G401 (cell line): Measurements from ENCODE around the gene ARFIP1. TPM values are rescaled to one million over a fixed set of nuclear protein-coding genes. Genes with fewer than 3 reads are reported as not detected.

ENCODE experiments used
- DNase-seq: peaks from one replicate; pipeline ENCODE4 v3.0.0-alpha.2; 2015; ENCODE audit warnings: low spot score
- in situ Hi-C: cut with HindIII; loops from 2 replicates; pipeline ENCODE4 v1.10.0; 2016; ENCODE audit warnings: low sequenced_read_pairs, mixed read lengths
- total RNA-seq: library from RNA; depleted of rRNA; stranded (reverse); fragments of >200 nt; shearing (Covaris generic); gene quantifications from 2 replicates; pipeline ENCODE4 v1.2.3, GENCODE V29; 2014

Gene ARFIP1
- total RNA-seq, 1 experiment from 2014 or later = 45.0 TPM

DNA sequence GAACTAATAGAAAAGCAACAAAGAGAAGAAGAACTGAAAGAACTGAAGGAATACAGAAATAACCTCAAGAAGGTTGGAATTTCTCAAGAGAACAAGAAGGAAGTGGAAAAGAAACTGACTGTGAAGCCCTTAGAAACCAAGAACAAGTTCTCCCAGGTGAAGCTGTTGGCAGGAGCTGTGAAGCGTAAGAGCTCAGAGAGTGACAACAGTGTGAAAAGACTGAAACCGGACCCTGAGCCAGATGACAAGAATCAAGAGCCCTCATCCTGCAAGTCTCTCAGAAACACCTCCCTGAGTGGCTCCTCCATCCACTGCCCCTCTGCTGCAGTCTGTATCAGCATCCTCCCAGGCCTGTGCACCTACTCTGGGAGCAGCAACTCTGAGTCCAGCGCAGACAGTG, 148.0 kb downstream of the ARFIP1 start:
- in situ Hi-C loops = no loop called here

DNA sequence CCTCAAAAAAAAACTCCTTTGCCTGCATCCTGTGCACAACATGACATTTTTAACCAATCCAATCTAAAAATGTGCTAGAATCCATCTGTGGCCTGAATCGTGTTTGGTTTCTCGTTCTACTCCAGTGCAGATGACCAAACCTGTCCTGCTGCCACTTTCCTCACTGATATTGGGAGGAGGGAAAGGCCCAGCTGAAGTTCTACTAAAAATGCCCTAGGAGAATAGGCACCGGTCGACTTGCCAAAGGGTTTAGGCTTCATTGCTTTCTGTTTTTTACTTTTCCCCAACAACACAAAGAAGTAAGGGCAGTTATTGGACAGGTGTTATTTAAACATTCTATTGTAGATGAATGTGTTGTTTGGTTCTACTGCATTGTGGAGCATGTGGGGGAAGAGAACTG, 148.5 kb downstream of the ARFIP1 start:
- in situ Hi-C loops = no loop called here
- DNase-seq = no peak

More for the DNA sequence above, 148.0 kb downstream of the ARFIP1 start:
- no peak for DNase-seq

DNA sequence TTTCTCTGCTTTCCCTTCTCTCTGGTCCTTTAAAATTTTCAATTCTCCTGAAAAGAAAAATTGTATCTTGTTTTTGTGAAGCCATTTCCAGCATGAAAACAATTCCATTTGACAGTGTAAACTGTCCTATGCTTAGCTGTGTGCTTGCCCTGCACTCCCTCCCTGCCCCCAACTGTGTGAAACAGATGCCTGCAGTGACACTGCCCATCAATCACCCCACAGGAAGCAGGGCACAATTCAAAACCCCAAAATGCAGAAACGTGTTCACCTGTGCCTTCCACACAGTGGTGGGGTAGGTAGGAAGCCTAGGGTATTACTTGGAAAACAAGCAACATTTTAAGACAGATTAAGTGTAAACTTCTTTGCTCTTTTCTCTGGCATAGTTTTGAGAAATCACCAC, 150.1 kb downstream of the ARFIP1 start:
- DNase-seq = no peak
- in situ Hi-C loops = no loop called here

DNA sequence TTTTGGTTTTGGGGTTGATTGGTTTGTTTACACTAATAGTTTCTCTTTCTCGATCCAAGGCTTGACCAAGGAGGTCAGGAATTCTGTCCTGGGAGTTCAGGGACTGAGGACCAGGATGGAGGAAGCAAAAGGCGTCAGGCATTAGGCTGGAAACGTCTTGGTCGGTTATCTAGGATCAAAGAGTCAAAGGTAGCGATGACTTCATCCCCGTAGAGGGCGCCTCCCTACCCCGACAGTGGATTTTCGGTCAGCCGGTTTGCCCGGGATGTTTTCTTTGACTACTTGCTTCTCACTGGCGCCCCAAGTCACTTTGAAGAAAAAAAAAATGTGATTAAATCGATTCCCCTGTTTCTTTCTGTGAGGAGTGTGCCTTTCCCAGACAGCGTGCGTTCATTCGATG, 155.4 kb downstream of the ARFIP1 start:
- in situ Hi-C loops = no loop called here
- peak; percentile 17 for DNase-seq

DNA sequence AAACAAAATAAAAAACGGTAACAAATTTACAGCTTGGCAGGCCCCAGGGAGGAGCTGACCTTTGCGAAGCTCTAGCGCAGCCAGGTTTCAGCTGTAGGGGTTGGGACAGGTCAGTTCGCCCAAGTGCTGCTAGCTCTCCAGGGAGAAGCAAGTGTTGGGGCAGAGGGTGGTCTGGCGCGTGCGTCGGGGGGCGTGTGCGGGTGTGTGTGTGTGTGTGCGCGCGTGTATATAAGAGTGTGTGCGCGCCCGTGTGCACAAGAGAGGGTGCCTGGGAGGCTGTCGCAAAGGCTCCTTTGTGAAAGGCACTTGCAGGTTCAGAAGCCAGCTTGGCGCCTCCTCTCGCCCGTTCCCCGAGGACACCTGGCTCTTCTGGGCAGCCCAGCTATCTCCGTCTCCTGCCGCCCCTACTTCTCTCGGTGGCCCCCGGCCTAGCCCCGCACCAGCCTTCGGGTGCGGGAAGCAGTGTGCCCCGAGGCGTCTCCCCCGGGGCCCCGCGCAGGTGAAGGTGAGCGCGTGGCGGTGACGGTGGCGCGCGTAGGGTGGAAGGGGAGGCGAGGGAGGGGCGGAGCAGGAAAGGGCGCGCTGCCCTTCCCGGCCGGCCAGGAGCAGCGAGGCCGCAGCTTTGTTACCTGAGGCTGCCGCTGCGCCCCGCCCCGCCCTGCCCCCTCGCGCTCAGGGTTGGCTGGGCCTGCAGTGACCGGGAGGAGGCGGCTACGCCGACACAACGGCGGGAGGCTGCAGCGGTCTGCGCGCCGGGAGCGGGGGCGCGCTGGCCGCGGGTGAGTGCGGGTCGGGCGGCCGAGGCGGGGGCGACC, 156.1 kb downstream of the ARFIP1 start, which contains the start of gene FHDC1:
Gene FHDC1 (plus strand): TSS at position 693 of the 815 bp plus-strand sequence. CDS start 6,735 bp downstream, outside the sequence.
- in situ Hi-C loops = no loop called here
- peak; percentile 76 for DNase-seq

DNA sequence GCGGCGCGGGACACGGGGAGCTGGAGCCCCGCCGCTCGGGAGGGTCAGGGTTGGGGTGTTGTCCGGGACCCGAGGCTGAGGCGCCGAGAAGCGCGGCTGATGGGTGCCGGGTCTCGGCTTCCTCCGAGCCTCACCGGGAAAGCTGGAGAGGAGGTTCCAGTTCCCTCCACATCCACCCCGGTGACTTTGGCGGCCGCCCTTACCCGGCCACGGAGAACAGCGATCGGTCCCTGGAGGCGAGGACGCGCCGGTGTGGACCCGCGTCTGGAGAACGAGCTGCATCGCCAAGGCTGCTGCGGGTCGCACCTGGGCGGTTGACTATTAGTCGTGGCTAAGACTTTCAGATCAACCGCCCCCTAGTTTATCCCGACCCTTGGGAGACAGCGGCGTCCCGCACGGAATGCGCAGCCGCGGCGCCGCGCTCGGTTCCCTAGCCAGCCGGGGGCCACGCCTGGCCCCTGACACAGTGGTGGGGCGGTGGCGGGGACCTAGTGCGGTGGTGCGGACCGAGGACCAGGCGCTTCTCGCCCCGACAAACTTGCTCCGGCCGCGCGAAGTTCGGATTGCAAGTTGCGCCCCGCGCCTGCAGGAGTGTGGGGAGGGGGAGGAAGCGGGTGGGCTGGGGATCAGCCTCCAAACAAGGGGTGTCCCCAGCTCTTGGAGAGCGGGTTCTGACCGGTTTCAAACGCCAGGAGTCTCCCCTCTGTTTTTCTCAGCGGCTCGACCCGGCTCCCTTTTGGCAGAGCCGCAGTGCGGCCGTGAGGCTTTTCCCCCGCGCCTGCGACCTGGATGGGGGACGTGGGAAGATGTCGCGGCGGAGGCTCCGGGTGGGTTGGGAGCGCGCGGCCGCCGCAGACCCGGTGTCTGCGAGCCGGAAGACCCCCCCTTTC, 156.9 kb downstream of the ARFIP1 start:
- DNase-seq = peak; percentile 32
- in situ Hi-C loops = no loop called here

DNA sequence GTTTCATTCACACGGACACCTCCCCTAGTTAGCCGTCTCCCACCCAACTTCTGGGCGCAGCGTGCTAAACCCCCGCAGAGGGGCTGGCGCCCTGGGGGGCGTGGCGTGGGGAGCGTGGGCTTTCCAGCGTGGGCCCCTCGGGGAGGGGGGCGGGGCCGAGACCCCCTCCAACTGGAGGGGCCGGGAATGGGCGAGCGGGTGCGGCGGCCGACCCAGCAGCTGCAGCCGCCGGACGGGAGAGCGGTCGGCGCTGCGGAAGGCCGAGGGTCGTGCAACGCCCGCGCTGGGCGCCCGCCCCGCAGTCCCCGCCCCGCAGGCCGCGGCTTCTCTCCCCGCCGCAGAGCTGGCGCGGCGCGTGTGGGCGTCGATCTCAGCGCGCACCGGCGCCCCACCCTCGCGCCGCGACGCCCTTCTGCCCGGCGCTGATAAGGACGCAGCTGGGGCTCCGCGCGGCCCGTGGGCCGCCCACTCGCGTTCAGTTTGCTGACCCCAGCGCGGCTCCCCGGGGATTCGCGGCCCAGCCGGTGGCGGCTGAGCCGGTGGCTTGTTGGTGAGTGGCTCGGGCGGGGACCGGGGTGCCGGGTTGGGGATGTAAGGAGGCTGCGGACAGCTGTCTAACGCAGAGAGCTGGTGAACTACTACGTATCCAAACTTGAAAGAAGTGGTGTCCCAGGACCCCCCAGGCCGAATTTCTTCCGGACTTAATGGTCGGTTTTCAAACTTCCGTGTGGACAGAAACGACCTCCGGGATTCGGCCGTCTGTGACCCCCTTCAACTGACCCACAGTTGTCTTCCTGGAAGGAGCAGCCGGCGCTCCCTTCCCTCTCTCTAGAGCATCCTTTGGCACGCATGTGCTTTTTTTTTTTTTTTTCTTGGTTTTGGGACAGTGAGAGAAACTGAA, 157.8 kb downstream of the ARFIP1 start:
- peak; percentile 50 for DNase-seq
- in situ Hi-C loops = no loop called here

DNA sequence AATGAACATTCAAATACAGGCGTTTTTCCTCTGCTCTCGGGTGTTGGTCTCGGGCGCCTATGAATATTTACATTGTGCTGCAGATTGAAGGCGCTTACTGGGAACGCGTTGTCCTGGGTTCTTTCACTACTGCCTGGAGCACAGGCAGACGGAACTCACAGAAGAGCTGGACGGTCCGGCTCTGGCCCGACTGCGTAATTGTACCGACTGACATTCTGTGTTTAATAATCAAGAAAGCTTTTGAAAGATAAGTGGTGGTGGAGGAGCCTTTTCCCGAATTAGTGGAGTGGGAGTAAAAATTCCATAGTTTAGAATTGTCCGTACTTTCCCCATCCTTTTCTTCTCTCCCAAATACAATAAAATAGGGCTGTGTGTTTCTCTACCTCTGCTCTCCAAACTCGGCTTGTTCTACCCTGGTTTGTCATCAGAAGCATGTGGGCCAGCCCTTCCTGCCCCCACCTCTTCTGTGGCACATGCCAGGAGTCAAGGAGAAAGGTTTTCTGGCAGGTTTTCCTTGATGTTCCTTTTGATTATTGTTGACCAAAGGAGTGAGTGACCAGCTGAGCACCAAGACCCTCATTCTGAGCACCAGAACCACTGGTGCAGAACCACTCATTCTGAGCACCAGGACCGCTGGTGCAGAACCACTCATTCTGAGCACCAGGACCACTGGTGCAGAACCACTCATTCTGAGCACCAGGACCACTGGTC, 158.6 kb downstream of the ARFIP1 start:
- DNase-seq = no peak

DNA sequence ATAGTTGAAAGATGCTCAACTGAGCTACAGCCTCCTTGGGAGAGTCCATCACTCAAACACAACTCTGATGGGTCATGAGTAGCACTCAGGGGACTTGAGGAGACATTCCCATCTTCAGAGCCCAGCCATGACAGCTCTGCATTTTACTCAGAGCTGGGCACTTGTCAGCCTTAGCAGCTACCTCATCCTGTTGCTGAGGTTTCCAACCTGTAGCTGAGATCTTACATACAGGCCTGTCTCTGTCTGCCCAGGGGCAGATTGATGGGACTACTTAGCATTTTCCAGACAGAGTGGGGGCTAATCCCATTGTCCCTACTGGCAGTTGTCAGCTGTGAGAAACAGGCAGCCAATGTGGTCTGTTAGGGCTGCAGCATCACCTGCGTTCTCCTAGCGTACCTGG, 159.9 kb downstream of the ARFIP1 start:
- DNase-seq = no peak
- in situ Hi-C loops = no loop called here

More for the DNA sequence above, 158.6 kb downstream of the ARFIP1 start:
- in situ Hi-C loops = no loop called here

DNA sequence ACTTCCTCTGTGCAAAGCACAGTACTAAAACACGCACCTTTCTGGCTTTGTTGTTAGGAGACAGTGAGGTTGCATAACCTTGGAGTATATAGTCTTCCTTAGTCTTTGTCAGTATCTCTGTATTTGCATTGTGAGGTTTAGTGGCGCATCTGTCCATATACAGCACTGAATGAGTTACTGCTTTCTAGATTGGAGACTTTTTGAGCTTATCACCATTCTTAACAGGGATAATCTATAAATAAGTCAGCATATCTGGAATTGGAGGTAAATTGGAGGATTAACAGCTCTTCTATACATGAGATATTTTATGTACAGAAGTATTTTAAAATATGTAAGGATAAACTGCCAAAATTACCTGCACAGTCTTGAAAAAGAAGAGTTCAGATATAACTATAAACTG, 160.7 kb downstream of the ARFIP1 start:
- no peak for DNase-seq
- in situ Hi-C loops = no loop called here

DNA sequence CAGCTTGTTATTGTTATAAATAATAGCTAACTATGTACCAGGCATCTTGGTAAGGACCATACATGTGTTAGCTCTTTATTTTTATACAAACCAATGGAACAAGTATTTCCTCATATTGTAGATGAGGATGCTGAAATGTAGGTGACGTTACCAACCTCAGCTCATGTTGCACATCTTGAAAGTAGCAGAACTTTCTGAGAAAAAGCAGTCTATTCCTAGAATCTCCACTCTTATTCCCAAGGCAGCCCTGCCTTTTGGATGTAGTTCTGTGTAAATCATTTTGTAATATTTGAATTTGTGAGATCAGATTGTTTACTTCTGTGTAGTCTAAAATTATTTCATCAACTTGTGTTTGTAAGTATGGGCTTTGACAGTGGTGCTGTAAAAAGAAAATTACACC, 161.7 kb downstream of the ARFIP1 start:
- no peak for DNase-seq
- in situ Hi-C loops = no loop called here

DNA sequence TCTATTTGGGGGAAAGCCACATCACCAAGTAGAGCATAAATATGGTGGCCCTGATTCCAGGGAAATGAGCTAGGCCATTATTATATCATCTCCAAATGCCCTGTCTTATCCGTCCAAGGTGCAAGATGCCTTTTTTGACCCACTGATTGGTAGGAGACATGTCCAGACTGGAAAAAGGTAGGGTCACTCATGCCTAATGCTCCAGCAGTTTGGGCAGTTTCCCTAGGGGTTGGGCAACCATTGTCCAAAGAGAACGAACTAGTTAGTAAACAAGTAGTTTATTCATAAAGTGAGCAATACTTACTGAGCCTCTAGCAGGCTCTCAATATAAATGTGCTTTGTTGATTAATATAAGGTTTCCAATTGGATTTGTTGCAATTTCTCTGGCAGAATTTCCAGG, 162.6 kb downstream of the ARFIP1 start:
- no peak for DNase-seq
- in situ Hi-C loops = no loop called here

DNA sequence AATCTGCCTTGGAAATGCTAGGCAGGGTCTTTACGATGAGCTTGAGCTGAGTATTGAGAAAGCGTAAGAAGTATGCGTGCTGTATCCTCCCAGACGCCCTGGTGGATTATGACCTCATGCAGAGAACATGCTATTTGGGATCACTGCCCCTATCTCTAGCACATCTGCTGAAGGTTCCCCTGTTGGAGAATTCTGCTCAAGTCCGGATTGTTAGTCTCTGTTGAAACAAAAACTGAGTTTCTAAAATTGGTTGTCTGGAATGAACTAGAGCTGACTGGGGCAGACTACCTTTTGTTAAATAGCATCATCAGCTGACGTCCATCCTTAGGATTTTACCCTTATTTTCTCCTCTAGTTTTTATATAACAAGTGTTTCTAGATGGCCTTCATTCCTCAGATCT, 163.9 kb downstream of the ARFIP1 start:
- in situ Hi-C loops = no loop called here

DNA sequence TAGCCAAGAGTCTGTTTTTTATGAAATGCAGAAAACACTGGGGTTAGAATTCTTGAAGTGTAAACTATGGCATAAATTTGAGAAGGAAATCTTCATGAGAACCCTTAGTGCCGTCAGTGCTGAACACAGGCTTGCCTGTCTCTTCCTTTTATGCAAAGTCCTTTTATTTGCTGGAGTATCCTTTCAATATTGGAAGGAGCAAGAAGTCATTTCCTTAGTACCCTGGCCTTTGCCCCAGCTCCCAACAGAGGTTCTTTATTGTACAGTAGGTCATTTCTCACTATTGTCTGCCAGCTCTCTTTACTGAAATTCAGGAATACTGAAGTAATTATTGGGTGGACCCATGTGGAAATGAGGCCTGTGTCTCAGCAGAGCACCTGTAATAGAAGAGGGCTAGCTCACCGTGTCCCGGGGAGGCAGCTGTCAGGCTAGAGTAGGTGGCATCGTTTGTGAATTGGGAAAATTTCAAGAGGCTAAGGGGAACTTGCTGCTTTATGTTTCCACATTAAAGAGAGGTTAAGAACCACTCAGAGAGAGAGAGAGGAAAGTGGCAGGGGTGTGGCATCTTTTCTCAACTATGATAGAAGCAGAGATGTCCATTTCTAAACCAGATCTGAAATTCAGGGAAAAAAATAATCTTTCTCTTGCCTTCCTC, 165.0 kb downstream of the ARFIP1 start:
- no peak for DNase-seq
- in situ Hi-C loops = no loop called here

More for the DNA sequence above, 163.9 kb downstream of the ARFIP1 start:
- DNase-seq = no peak

DNA sequence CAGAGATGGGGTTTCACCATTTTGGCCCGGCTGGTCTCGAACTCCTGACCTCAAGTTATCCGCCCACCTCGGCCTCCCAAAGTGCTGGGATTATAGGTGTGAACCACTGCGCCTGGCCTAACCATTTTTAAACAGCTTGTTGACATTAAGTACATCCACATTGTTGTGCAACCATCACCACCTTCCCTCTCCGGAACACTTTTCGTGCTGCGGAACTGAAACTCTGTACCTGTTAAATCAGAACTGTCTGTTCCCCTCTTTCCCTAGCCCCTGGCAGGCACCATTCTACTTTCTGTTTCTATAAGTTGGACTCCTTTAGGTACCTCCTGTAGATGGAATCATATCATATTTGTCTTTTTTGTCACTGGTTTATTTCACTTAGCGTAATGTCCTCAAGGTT, 165.9 kb downstream of the ARFIP1 start:
- in situ Hi-C loops = no loop called here
- no peak for DNase-seq

DNA sequence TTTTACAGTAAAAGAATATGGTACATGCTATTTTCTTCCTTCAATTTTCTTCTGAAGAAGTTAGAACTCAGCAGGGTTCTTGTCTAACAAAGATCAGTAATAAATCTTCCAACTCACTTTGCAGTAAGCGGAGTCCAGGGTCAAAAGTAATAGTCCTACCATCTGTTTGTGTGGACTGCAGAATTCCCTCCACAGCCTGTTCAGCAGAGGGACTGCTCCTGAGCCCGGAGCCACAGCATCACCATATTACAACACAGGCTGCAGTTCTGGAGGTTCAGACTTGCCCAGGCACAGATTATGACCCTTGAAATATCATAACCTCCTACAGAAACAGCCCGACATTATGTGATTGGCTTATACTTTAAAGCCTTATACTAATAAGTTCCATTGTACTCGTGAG, 166.7 kb downstream of the ARFIP1 start:
- DNase-seq = no peak
- in situ Hi-C loops = no loop called here

DNA sequence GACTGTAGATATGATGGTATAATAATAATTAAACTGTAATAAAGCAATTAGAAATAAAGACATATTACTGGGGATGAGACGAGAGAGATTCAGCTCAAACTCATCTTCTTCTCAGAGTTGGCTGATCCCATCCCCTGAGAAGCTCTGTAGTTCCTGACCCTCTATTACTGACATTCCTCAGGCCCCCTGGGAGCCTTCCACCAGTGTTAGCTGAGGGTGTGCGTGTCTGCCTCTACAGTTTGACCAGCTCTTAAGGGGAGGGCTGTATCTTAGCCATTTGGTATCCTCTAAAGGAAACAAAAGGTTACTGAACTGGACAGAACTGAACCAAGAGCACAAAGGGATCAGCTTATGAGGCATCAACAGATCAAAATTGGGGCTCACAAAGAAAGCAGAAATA, 167.6 kb downstream of the ARFIP1 start:
- in situ Hi-C loops = no loop called here
- DNase-seq = no peak

DNA sequence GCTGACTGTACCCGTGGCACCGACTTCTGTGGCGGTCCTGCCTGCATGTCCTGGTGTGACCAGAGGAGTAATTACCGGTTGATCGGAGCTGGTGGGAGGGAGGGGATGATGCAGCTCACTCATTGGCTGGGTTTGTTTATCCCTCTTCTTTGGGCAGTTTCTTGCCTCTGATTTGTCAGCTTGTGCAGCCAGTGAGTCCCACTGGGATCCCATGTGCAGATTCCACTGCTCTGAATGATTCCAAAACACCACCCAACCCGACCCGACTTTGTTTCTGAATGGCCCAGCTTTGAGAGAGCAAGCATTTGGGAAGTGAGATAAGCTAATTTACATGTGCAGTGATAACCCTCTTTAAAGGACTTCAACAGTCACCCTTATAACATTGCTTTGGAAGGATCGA, 170.2 kb downstream of the ARFIP1 start:
- DNase-seq = no peak

More for the DNA sequence above, 170.2 kb downstream of the ARFIP1 start:
- in situ Hi-C loops = no loop called here
